WI38 (cell line): ENCODE results near the gene BCL2L14.

ENCODE experiments used
- H3K4me3 ChIP-seq: 2 replicates; pipeline ENCODE4 v1.5.1; 2011; ENCODE audit warnings: low read depth, mild to moderate bottlenecking, control low read depth, low read length
- TF ChIP-seq, protein P1 (sequence below): IDR thresholded peaks from 2 replicates; pipeline ENCODE4 v1.5.1; 2012; ENCODE audit warnings: low read depth, mild to moderate bottlenecking, control low read depth, low read length

Gene BCL2L14

DNA sequence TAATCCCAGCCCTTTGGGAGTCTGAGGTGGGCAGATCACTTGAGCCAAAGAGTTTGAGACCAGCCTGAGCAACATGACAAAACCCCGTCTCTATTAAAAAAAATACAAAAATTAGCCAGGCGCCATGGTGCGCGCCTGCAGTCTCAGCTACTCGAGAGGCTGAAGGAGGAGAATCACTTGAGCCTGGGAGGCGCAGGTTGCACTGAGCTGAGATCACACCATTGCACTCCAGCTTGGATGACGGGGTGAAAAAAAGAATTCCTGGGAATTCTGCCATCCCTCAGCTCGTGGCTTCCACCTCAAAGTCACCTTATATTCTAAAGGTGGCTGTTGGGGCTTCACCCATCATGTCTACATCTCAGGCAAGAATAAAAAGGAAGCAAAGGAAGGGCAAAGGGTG is 12.9 kb downstream of the BCL2L14 start:
- TF ChIP-seq, protein P1, sequence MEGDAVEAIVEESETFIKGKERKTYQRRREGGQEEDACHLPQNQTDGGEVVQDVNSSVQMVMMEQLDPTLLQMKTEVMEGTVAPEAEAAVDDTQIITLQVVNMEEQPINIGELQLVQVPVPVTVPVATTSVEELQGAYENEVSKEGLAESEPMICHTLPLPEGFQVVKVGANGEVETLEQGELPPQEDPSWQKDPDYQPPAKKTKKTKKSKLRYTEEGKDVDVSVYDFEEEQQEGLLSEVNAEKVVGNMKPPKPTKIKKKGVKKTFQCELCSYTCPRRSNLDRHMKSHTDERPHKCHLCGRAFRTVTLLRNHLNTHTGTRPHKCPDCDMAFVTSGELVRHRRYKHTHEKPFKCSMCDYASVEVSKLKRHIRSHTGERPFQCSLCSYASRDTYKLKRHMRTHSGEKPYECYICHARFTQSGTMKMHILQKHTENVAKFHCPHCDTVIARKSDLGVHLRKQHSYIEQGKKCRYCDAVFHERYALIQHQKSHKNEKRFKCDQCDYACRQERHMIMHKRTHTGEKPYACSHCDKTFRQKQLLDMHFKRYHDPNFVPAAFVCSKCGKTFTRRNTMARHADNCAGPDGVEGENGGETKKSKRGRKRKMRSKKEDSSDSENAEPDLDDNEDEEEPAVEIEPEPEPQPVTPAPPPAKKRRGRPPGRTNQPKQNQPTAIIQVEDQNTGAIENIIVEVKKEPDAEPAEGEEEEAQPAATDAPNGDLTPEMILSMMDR, result no peak
- H3K4me3 ChIP-seq, result no peak overlapping the region

DNA sequence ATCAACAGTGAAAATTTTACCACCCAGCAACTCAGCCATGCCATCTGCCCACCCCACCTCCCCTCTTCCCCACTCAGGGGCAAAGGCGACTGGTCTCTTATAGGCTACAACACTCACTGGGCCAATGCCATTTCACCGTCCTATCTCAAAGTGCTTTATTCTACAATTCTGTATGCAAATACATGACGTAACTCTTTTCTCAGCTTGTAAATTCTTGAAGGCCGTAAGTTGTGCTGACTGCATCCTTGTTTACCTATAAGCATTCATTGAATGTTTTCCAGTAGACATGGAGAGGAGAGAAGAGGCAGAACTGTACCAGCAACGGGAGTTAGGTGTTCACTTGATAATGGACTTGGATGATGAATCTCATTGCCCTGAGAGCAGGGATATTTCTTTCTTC is 15.6 kb downstream of the BCL2L14 start:
- no peak overlapping the region for H3K4me3 ChIP-seq
- TF ChIP-seq, protein P1, result no peak

DNA sequence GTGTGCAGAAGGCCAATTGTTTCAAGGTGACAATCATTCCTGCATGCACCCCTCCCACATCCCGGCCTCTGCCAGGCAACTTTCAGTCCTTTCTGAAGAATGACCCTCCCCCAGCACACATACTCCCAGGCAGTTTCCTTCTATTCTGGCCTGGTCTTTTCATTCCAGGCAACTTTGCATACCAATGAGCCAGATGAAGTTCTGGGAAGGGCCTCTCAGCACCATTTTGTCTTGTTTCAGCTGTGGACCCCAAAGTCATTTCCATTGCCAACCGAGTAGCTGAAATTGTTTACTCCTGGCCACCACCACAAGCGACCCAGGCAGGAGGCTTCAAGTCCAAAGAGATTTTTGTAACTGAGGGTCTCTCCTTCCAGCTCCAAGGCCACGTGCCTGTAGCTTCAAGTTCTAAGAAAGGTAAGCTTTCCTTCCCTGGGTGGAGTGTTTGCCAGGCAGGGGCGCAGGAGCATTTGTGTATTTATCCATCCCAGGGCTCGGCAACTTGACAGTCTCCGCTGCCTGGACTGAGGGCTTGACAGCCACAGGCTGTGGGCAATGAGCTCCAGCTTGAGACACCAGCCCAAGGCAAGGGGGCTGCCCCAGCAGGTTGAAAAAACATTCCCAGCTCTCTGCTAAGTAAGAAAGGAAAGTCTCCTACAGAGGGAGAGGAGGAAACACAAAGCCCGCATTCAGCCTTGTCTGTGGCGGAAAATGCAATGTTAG is 16.4 kb downstream of the BCL2L14 start:
- no peak overlapping the region for H3K4me3 ChIP-seq
- TF ChIP-seq, protein P1, result no peak

DNA sequence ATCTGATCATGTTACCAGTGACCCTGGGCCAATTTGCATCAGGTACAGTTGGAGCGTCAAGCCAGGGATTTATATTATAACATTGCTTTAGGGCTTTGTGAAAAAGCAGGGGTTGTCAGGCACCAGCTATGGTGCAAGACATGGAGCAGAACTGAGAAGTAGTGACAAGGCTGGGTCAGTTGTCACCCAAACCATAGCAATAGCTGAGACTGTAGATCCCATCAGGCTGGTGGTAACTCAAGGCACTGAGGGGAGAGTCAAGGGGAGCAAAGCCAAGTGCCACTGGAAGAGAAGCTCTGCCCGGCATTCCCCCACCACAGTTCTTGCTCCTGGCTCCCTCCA is 16.9 kb downstream of the BCL2L14 start:
- TF ChIP-seq, protein P1, result no peak
- no peak overlapping the region for H3K4me3 ChIP-seq

DNA sequence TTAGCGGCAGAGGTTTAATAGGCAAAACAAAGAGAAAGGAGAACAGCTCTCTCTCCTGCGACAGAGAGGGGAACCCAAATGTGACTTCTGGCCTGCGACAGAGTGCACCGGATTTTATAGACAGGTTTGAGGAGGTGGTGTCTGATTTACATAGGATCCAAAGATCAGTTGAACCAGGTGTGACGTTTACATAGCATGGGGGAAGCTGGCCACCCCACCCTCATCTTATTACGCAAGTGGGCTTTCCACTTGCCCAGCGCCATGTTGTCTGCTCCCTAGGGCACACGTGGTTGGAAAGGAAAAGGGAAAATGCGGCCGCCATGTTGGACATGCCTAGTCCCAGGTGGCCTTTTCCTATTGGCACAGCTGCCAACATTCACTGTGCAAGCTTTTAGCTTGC is 17.4 kb downstream of the BCL2L14 start:
- H3K4me3 ChIP-seq, result no peak overlapping the region
- TF ChIP-seq, protein P1, result no peak

DNA sequence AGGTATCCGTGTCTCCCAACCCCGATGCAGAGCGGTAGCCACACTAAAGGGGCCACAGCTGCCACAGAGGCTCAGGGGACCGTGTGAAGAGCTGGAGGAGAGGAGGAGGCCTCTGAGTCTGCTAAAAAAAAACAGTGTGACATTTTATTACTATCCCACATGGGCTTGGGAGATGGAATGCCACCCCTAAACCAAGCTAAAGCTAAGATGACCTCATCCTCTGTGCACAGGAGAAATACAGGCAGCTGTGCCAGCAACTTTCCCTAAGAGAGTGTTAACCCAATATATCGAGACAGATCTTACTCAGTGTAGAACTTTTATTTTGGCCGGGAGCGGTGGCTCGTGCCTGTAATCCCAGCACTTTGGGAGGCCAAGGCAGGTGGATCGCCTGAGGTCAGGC is 18.0 kb downstream of the BCL2L14 start:
- H3K4me3 ChIP-seq, result no peak overlapping the region
- TF ChIP-seq, protein P1, result no peak

DNA sequence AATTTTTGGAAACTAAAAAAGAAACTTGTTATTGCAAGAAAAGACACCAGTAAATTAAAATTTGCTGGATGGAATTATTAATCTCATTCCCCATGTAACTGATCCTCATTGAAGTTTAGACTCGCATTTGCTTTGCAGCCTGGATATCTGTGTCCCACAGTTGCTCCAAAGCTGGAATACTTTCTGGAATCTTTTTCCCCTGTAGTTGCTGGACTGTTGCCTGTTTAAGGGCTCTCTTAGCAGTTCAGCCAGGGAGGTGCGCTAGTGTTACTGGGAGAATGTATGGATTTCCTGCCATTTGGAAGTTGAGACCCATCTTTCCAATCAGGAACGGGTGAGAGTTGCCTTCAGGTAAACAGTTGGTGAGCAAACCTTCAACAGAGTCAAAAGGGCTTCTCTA is 20.3 kb downstream of the BCL2L14 start:
- no peak overlapping the region for H3K4me3 ChIP-seq
- TF ChIP-seq, protein P1, result no peak
